ENCODE data around the gene EVPLL.
"Not testable (repeated sequence)": the region's sequence is repeated elsewhere in the genome, so short reads cannot be mapped to it uniquely, and the experiment has no call there.

DNA sequence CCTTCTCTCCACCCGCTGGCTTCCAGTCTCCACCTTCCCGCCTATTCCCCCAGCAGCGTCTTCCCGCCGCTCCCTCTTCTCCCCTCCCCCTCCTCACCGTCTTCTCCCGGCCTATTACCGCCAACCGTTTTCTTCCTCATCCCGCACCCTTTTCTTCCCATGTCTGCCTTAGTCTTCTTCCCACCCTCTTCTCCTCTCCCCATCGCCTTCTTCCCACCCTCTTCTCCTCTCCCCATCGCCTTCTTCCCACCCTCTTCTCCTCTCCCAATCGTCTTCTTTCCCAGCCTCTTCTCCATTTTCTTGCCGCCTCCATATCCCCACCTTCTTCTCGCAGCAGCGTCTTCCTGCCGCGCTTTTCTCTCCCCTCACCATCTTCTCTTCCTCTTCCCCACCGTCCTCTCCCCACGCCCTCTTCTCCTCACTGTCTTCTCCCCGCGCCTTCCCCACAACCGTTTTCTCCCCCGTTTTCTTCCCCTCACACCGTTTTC, 33.8 kb downstream of the EVPLL start:
- TF ChIP-seq, protein P1, sequence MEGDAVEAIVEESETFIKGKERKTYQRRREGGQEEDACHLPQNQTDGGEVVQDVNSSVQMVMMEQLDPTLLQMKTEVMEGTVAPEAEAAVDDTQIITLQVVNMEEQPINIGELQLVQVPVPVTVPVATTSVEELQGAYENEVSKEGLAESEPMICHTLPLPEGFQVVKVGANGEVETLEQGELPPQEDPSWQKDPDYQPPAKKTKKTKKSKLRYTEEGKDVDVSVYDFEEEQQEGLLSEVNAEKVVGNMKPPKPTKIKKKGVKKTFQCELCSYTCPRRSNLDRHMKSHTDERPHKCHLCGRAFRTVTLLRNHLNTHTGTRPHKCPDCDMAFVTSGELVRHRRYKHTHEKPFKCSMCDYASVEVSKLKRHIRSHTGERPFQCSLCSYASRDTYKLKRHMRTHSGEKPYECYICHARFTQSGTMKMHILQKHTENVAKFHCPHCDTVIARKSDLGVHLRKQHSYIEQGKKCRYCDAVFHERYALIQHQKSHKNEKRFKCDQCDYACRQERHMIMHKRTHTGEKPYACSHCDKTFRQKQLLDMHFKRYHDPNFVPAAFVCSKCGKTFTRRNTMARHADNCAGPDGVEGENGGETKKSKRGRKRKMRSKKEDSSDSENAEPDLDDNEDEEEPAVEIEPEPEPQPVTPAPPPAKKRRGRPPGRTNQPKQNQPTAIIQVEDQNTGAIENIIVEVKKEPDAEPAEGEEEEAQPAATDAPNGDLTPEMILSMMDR (IDR thresholded peaks at IDR 0.05), result not testable (repeated sequence)
- not testable (repeated sequence) for TF ChIP-seq POLR2A (IDR thresholded peaks at IDR 0.05; ENCODE audit: low read depth); EP300 (IDR thresholded peaks at IDR 0.05); POLR2AphosphoS5 (IDR thresholded peaks at IDR 0.05)

Measured in esophagus muscularis mucosa (tissue), 4 donors.